GM13976 (cell line): ENCODE measurements around the gene MAP2K5.

ENCODE experiments used
- DNase-seq: peaks from one replicate; pipeline ENCODE4 v3.0.0; 2012; ENCODE audit warnings: low spot score
- CTCF ChIP-seq: IDR thresholded peaks from 2 replicates; pipeline ENCODE4 v1.5.1; 2012; ENCODE audit warnings: borderline replicate concordance, mild to moderate bottlenecking; ENCODE audit not compliant: insufficient read depth; ENCODE audit errors: extremely low read depth, missing control alignments, control extremely low read depth
- in situ Hi-C: fragments of 300-500 bp; cut with MboI; formaldehyde crosslinking; loops from one replicate; pipeline ENCODE4 v1.12.0; 2022; ENCODE audit warnings: low sequenced_read_pairs, mixed read lengths, inconsistent platforms; ENCODE audit not compliant: unreplicated experiment

Gene MAP2K5

GRCh38 chr15:67832031-67832551 is 289.6 kb downstream of the MAP2K5 start:
- peak; percentile 49 for DNase-seq
- peak; percentile 29 for TF ChIP-seq CTCF
- in situ Hi-C loops = loop anchor here (10.0 to 25.0 kb wide), 2 partner anchors 377 to 895 kb away; no protein-coding TSS in a partner anchor

GRCh38 chr15:67832897-67833709 is 290.6 kb downstream of the MAP2K5 start:
- TF ChIP-seq CTCF = no peak
- DNase-seq = no peak
- in situ Hi-C loops = loop anchor here (10.0 to 25.0 kb wide), 2 partner anchors 378 to 896 kb away; no protein-coding TSS in a partner anchor

- TF ChIP-seq CTCF = peak; percentile 48
- DNase-seq = peak; percentile 79
- in situ Hi-C loops = loop anchor here (10.0 to 25.0 kb wide), 2 partner anchors 379 to 897 kb away; no protein-coding TSS in a partner anchor
Measured at GRCh38 chr15:67833710-67834511, 291.4 kb downstream of the MAP2K5 start.

GRCh38 chr15:67834581-67835296 is 292.2 kb downstream of the MAP2K5 start:
- no peak for TF ChIP-seq CTCF
- DNase-seq = no peak
- in situ Hi-C loops = loop anchor here (10.0 to 25.0 kb wide), 2 partner anchors 380 to 897 kb away; no protein-coding TSS in a partner anchor

- DNase-seq = no peak
- in situ Hi-C loops = loop anchor here (10.0 to 25.0 kb wide), 2 partner anchors 381 to 898 kb away; no protein-coding TSS in a partner anchor
- TF ChIP-seq CTCF = no peak
Measured at GRCh38 chr15:67835297-67836133, 293.0 kb downstream of the MAP2K5 start.
